HepG2 (cell line): Measurements from ENCODE around the gene BMP2K. TPM values are rescaled to one million over a fixed set of nuclear protein-coding genes. Genes with fewer than 3 reads are reported as not detected.

ENCODE experiments used
- ATAC-seq: fragments of 200-7000 bp; cut with Tn5 transposase; 3 replicates; pipeline ENCODE4 v1.9.1; 2020; ENCODE audit warnings: mild to moderate bottlenecking, moderate library complexity
- BruUV-seq: library from RNA; stranded (reverse); fragments of 400-500 nt; replicated peaks from 2 replicates; lab custom pipeline; 2021; lab: Mats Ljungman, UMichigan
- CTCF ChIA-PET: fragments of 300-600 bp; formaldehyde crosslinking; extraction: SDS; loops from one replicate; lab custom pipeline; 2021; ENCODE audit warnings: low total read pairs, inconsistent platforms, low intra/inter-chr PET ratio; lab: Yijun Ruan, JAX
- POLR2A ChIA-PET: fragments of 350-600 bp; sonication (Branson Sonifier 250); formaldehyde crosslinking; loops from one replicate; lab custom pipeline; 2020; ENCODE audit warnings: antibody characterized with exemption, inconsistent platforms; lab: Yijun Ruan, JAX
- DNase-seq: peaks from one replicate; pipeline ENCODE4 v3.0.0-alpha.2; 2015; ENCODE audit warnings: low spot score
- FAIRE-seq: peaks from 3 replicates; lab custom pipeline; 2011; peaks lifted over from hg19 to GRCh38; lab: Jason Lieb, UNC
- H2AFZ ChIP-seq: one replicate; pipeline ENCODE4 v1.6.1; 2011; ENCODE audit warnings: low read length, inconsistent platforms
- H3K27ac ChIP-seq: fragments of 300-600 bp; 3 replicates; pipeline ENCODE4 v1.8.0; 2011; ENCODE audit warnings: mixed run types, mild to moderate bottlenecking, mixed read lengths, low read length, inconsistent platforms; ENCODE audit not compliant: insufficient read depth; ENCODE audit errors: extremely low read length
- H3K27me3 ChIP-seq, 2 experiments: fragments of 200-600 bp in 1 of 2; 2 replicates in 1 of 2; 3 replicates in 1 of 2; pipeline versions ENCODE4 v1.6.0 to v1.8.0; 2011; ENCODE audit warnings: low read length in 2 of 2, mild to moderate bottlenecking in 2 of 2, moderate library complexity in 2 of 2, inconsistent platforms in 1 of 2; ENCODE audit not compliant: insufficient read depth in 2 of 2, control insufficient read depth in 1 of 2
- H3K36me3 ChIP-seq, 2 experiments: fragments of 200-600 bp in 1 of 2; replicated peaks in 1 of 2; 2 replicates in 1 of 2; 3 replicates in 1 of 2; pipeline versions ENCODE4 v1.5.1 to v1.8.0; 2011; ENCODE audit warnings: low read length in 2 of 2, inconsistent platforms in 1 of 2; ENCODE audit not compliant: insufficient read depth in 2 of 2, control insufficient read depth in 1 of 2
- H3K4me1 ChIP-seq: 2 replicates; pipeline ENCODE4 v1.5.1; 2012; ENCODE audit warnings: low read length, inconsistent platforms; ENCODE audit not compliant: insufficient read depth
- H3K4me2 ChIP-seq: 2 replicates; pipeline ENCODE4 v1.6.0; 2011; ENCODE audit warnings: low read depth, low read length, inconsistent platforms
- H3K4me3 ChIP-seq, 3 experiments: fragments of 200-600 bp in 1 of 3; sonication (generic), shearing (Covaris generic) in 1 of 3; replicated peaks in 1 of 3; 2 replicates each; pipeline ENCODE4 v1.5.1; 2011 to 2016; ENCODE audit warnings: low read length in 3 of 3, inconsistent platforms in 2 of 3, low read depth in 2 of 3, mild to moderate bottlenecking in 2 of 3, control low read depth in 1 of 3, mixed read lengths in 1 of 3; ENCODE audit not compliant: insufficient read depth in 1 of 3
- H3K79me2 ChIP-seq: one replicate; pipeline ENCODE4 v1.6.1; 2011; ENCODE audit warnings: low read length, inconsistent platforms; ENCODE audit not compliant: insufficient read depth
- H3K9ac ChIP-seq: 2 replicates; pipeline ENCODE4 v1.6.0; 2011; ENCODE audit warnings: mild to moderate bottlenecking, low read depth, low read length, inconsistent platforms; ENCODE audit not compliant: insufficient read depth
- H3K9me3 ChIP-seq: 2 replicates; pipeline ENCODE4 v1.5.1; 2012; ENCODE audit warnings: mild to moderate bottlenecking, low read length
- H4K20me1 ChIP-seq: 2 replicates; pipeline ENCODE4 v1.6.0; 2011; ENCODE audit warnings: inconsistent platforms, mild to moderate bottlenecking, low read length, moderate library complexity; ENCODE audit not compliant: insufficient read depth
- BORCS8-MEF2B ChIP-seq: sonication (generic); formaldehyde crosslinking; IDR thresholded peaks from 2 replicates; pipeline ENCODE4 v1.8.0; 2022; ENCODE audit warnings: mild to moderate bottlenecking, missing genetic modification reagents
- GMEB2 ChIP-seq: IDR thresholded peaks from 2 replicates; pipeline ENCODE4 v1.6.1; 2016; ENCODE audit warnings: missing biosample characterization, missing genetic modification reagents, low read depth
- GTF2F1 ChIP-seq: fragments of 150-350 bp; IDR thresholded peaks from 2 replicates; pipeline ENCODE4 v1.6.1; 2014; ENCODE audit warnings: low read length
- KDM4B ChIP-seq: sonication (generic); formaldehyde crosslinking; IDR thresholded peaks from 2 replicates; pipeline ENCODE4 v1.4.0; 2020; ENCODE audit warnings: missing genetic modification reagents
- KDM5B ChIP-seq: sonication (generic); formaldehyde crosslinking; IDR thresholded peaks from 2 replicates; pipeline ENCODE4 v1.4.0; 2020; ENCODE audit warnings: missing genetic modification reagents, mild to moderate bottlenecking, borderline replicate concordance
- PRMT3 ChIP-seq: sonication (generic); formaldehyde crosslinking; IDR thresholded peaks from 2 replicates; pipeline ENCODE4 v1.8.1; 2022; ENCODE audit warnings: low read depth, mild to moderate bottlenecking, moderate library complexity, missing genetic modification reagents, borderline replicate concordance
- RORA ChIP-seq: sonication (generic); formaldehyde crosslinking; IDR thresholded peaks from 2 replicates; pipeline ENCODE4 v1.5.0; 2020; ENCODE audit warnings: mild to moderate bottlenecking, missing genetic modification reagents, moderate library complexity
- ZBED4 ChIP-seq: sonication (generic); formaldehyde crosslinking; IDR thresholded peaks from 2 replicates; pipeline ENCODE4 v1.4.0; 2020; ENCODE audit warnings: missing genetic modification reagents, borderline replicate concordance
- ZBTB39 ChIP-seq: sonication (generic); formaldehyde crosslinking; IDR thresholded peaks from 2 replicates; pipeline ENCODE4 v1.5.0; 2020; ENCODE audit warnings: missing genetic modification reagents
- ZFP1 ChIP-seq: IDR thresholded peaks from 2 replicates; pipeline ENCODE4 v1.6.1; 2016
- ZNF232 ChIP-seq: sonication (generic); formaldehyde crosslinking; IDR thresholded peaks from 2 replicates; pipeline ENCODE4 v1.4.0; 2020; ENCODE audit warnings: missing genetic modification reagents, borderline replicate concordance
- ZNF333 ChIP-seq: sonication (generic); formaldehyde crosslinking; IDR thresholded peaks from 2 replicates; pipeline ENCODE4 v1.4.0; 2020; ENCODE audit warnings: mild to moderate bottlenecking, missing genetic modification reagents, borderline replicate concordance
- ZNF546 ChIP-seq: sonication (generic); formaldehyde crosslinking; conservative IDR thresholded peaks from 2 replicates; pipeline ENCODE4 v1.8.1; 2023; ENCODE audit warnings: mild to moderate bottlenecking, missing genetic modification reagents
- ZNF558 ChIP-seq: sonication (generic); formaldehyde crosslinking; IDR thresholded peaks from 2 replicates; pipeline ENCODE4 v1.9.0; 2022; ENCODE audit warnings: mild to moderate bottlenecking, missing genetic modification reagents, borderline replicate concordance
- ZNF577 ChIP-seq: sonication (generic); formaldehyde crosslinking; IDR thresholded peaks from 2 replicates; pipeline ENCODE4 v1.4.0; 2020; ENCODE audit warnings: mild to moderate bottlenecking, low read depth, missing genetic modification reagents, borderline replicate concordance
- ZNF652 ChIP-seq: IDR thresholded peaks from 2 replicates; pipeline ENCODE4 v1.6.1; 2016; ENCODE audit warnings: low read depth, borderline replicate concordance
- ZNF746 ChIP-seq: sonication (generic); formaldehyde crosslinking; IDR thresholded peaks from 2 replicates; pipeline ENCODE4 v1.8.0; 2022; ENCODE audit warnings: mild to moderate bottlenecking, missing genetic modification reagents
- ZNF761 ChIP-seq: sonication (generic); formaldehyde crosslinking; conservative IDR thresholded peaks from 2 replicates; pipeline ENCODE4 v1.4.0; 2020; ENCODE audit warnings: mild to moderate bottlenecking, missing genetic modification reagents
- WGBS: methylation state at CpG from one replicate; pipeline ENCODE4 v1.1.6; 2017; ENCODE audit warnings: low lambda C conversion rate; 5-methylcytosine and 5-hydroxymethylcytosine counted together
- in situ Hi-C: cut with HindIII; loops from 2 replicates; pipeline ENCODE4 v1.10.0; 2017; ENCODE audit warnings: low pct_unique_long_range_greater_than_20kb; ENCODE audit not compliant: extremely low pct_ligation_motif_present
- intact Hi-C: fragments of 100-400 bp; cut with micrococcal nuclease; formaldehyde crosslinking; loops from one replicate; pipeline ENCODE4 v1.10.0; 2022; ENCODE audit not compliant: unreplicated experiment
- polyA plus RNA-seq, 8 experiments: library from polyadenylated mRNA; depleted of rRNA in 3 of 8; stranded (reverse) in 7 of 8; unstranded in 1 of 8; fragments of >200 nt; fragmentation: Illumina TruSeq in 4 of 8; extraction: Trizol in 4 of 8; gene quantifications; 2 replicates each; pipeline versions ENCODE4 v1.2.1 to v1.2.3, GENCODE V29; 2011 to 2016; ENCODE audit warnings: low read depth in 4 of 8, missing spikeins in 1 of 8, mixed read lengths in 1 of 8; ENCODE audit not compliant: insufficient read depth in 1 of 8
- total RNA-seq, 5 experiments: library from RNA; depleted of rRNA; stranded (reverse); fragments of >200 nt; fragmentation: Illumina TruSeq; extraction: Trizol; gene quantifications; 2 replicates each; pipeline ENCODE4 v1.2.3, GENCODE V29; 2016; ENCODE audit warnings: low read depth in 1 of 5

Gene BMP2K
- total and polyA plus RNA-seq, 2 of the 13 experiments (the other 11 are each of a cell fraction or from before 2014, with no cell fraction given) = 8.6 to 15.2 TPM

GRCh38 chr4:78748381-78748780 lies 27.8 kb upstream of the BMP2K start:
- no peak overlapping the region for H3K4me2 ChIP-seq
- BruUV-seq = no TSS peak
- no peaks in the 10 kb centered on the region for H4K20me1 ChIP-seq
- TF ChIP-seq ZNF761 (CRISPR knock-in tag) = no peak
- no peak for TF ChIP-seq ZFP1 (CRISPR knock-in tag)
- no peak for TF ChIP-seq GMEB2 (CRISPR knock-in tag)
- TF ChIP-seq ZNF232 (CRISPR knock-in tag) = no peak
- no peak for TF ChIP-seq KDM5B (CRISPR knock-in tag)
- TF ChIP-seq ZBED4 (CRISPR knock-in tag) = no peak
- no peak for TF ChIP-seq ZNF558 (CRISPR knock-in tag)
- TF ChIP-seq ZNF546 = no peak
- TF ChIP-seq ZNF333 = no peak
- no peak for TF ChIP-seq ZBTB39 (CRISPR knock-in tag)
- TF ChIP-seq GTF2F1 = no peak
- TF ChIP-seq KDM4B (CRISPR knock-in tag) = no peak
- no peak for TF ChIP-seq RORA (CRISPR knock-in tag)
- no peak for TF ChIP-seq ZNF577 (CRISPR knock-in tag)
- no peak for TF ChIP-seq PRMT3 (CRISPR knock-in tag)
- TF ChIP-seq ZNF652 (CRISPR knock-in tag) = no peak
- no peak for TF ChIP-seq BORCS8-MEF2B (CRISPR knock-in tag)
- no peak for TF ChIP-seq ZNF746 (CRISPR knock-in tag)
- FAIRE-seq = no peak
- H3K27ac ChIP-seq = no peak overlapping the region
- H3K9me3 ChIP-seq = no peaks in the 10 kb centered on the region
- POLR2A ChIA-PET = no interaction called here
- CTCF ChIA-PET = no interaction called here
- H3K27me3 ChIP-seq = peaks cover 0 to 3% of the 10 kb centered on the region in 2 experiments; a peak in 1 of 5 replicates
- no peak overlapping the region for H3K4me3 ChIP-seq
- no peak overlapping the region for H3K9ac ChIP-seq
- no peaks in the 10 kb centered on the region for H3K36me3 ChIP-seq
- H3K79me2 ChIP-seq = no peaks in the 10 kb centered on the region
- ATAC-seq = no peak
- 0% methylated on average over 2 of the region's 2 CpGs for WGBS
- H2AFZ ChIP-seq = no peak overlapping the region
- intact Hi-C loops = no loop called here
- 0 out of 2 replicates have a peak, but pooled peaks cover 7% of the 10 kb centered on the region for H3K4me1 ChIP-seq
- in situ Hi-C loops = no loop called here
- no peak for DNase-seq
